WERI-Rb-1 (cell line): ENCODE data around the gene C3orf22.
"Not testable (repeated sequence)": the region's sequence is repeated elsewhere in the genome, so short reads cannot be mapped to it uniquely, and the experiment has no call there.

Experiments used
- DNase-seq: peaks from one replicate; pipeline ENCODE4 v3.0.0-alpha.2; 2020
- H3K27ac ChIP-seq: fragments of 250-450 bp; sonication (Bioruptor Pico); 2 replicates; pipeline ENCODE4 v1.5.1; 2020; ENCODE audit warnings: mild to moderate bottlenecking, moderate library complexity
- H3K27me3 ChIP-seq: fragments of 250-450 bp; sonication (Bioruptor Pico); 2 replicates; pipeline ENCODE4 v1.5.1; 2021; ENCODE audit warnings: mild to moderate bottlenecking, low read depth, moderate library complexity; ENCODE audit not compliant: insufficient read depth, severe bottlenecking
- H3K36me3 ChIP-seq: fragments of 250-450 bp; sonication (Bioruptor Pico); 2 replicates; pipeline ENCODE4 v1.5.1; 2020; ENCODE audit warnings: mild to moderate bottlenecking, moderate library complexity
- H3K4me3 ChIP-seq: 2 replicates; pipeline ENCODE4 v1.5.1; 2011; ENCODE audit warnings: low read depth, mild to moderate bottlenecking, control low read depth, low read length
- H3K9me3 ChIP-seq: fragments of 250-450 bp; sonication (Bioruptor Pico); 2 replicates; pipeline ENCODE4 v1.5.1; 2021; ENCODE audit warnings: mild to moderate bottlenecking, moderate library complexity; ENCODE audit not compliant: severe bottlenecking
- CTCF ChIP-seq: IDR thresholded peaks from 2 replicates; pipeline ENCODE4 v1.5.1; 2011; ENCODE audit warnings: low read depth, mild to moderate bottlenecking, control low read depth, inconsistent platforms, low read length

The C3orf22 gene

GRCh38 chr3:126538316-126538715 is 20.4 kb downstream of the C3orf22 start:
- Histone ChIP-seq H3K9me3 (no peaks in the 10 kb centered on the region), H3K27me3 (no peaks in the 10 kb centered on the region), H3K4me3 (no peak overlapping the region), H3K27ac (peak overlapping the region; percentile 18; the same call in 1 of the 2 replicates), H3K36me3 (no peaks in the 10 kb centered on the region)
- no peak for TF ChIP-seq CTCF
- DNase-seq: no peak

GRCh38 chr3:126537730-126538281 is 20.9 kb downstream of the C3orf22 start:
- peak; percentile 40 for DNase-seq

GRCh38 chr3:126537116-126537729 is 21.5 kb downstream of the C3orf22 start:
- Histone ChIP-seq H3K36me3 (no peaks in the 10 kb centered on the region), H3K4me3 (no peak overlapping the region), H3K27me3 (no peaks in the 10 kb centered on the region), H3K27ac (peak overlapping the region; percentile 9), H3K9me3 (no peaks in the 10 kb centered on the region)
- TF ChIP-seq CTCF: no peak
- DNase-seq: no peak

More at GRCh38 chr3:126537730-126538281, 20.9 kb downstream of the C3orf22 start:
- no peak for TF ChIP-seq CTCF
- Histone ChIP-seq H3K36me3 (no peaks in the 10 kb centered on the region), H3K4me3 (no peak overlapping the region), H3K27me3 (no peaks in the 10 kb centered on the region), H3K27ac (peak overlapping the region; percentile 9; the same call in 1 of the 2 replicates), H3K9me3 (no peaks in the 10 kb centered on the region)

GRCh38 chr3:126536126-126536525 is 22.6 kb downstream of the C3orf22 start:
- no peak for DNase-seq
- no peak overlapping the region for H3K27ac ChIP-seq
- no peaks in the 10 kb centered on the region for H3K36me3 ChIP-seq
- H3K27me3 ChIP-seq: no peaks in the 10 kb centered on the region
- H3K9me3 ChIP-seq: no peaks in the 10 kb centered on the region
- no peak for TF ChIP-seq CTCF
- H3K4me3 ChIP-seq: no peak overlapping the region

GRCh38 chr3:126535636-126536035 is 23.1 kb downstream of the C3orf22 start:
- H3K27me3 ChIP-seq: no peaks in the 10 kb centered on the region
- no peak overlapping the region for H3K4me3 ChIP-seq
- TF ChIP-seq CTCF: no peak
- no peaks in the 10 kb centered on the region for H3K36me3 ChIP-seq
- no peak overlapping the region for H3K27ac ChIP-seq
- no peak for DNase-seq
- H3K9me3 ChIP-seq: no peaks in the 10 kb centered on the region

GRCh38 chr3:126534716-126535115 is 24.0 kb downstream of the C3orf22 start:
- not testable (repeated sequence) for H3K9me3 ChIP-seq, H3K4me3 ChIP-seq, DNase-seq, H3K27me3 ChIP-seq, H3K36me3 ChIP-seq, H3K27ac ChIP-seq
